Stimulated activated CD4-positive, alpha-beta T cell treated with anti-CD3 and anti-CD28 coated beads, Interleukin-12 subunit alpha, Interleukin-12 subunit beta, amount 100 ng/mL, for 24 hours (primary cell): ENCODE data around the gene STXBP6.

Source experiments
- DNase-seq, 2 experiments: peaks; one replicate each; pipeline ENCODE4 v3.0.0-alpha.2; 2020; ENCODE audit warnings: low read depth in 2 of 2

Gene STXBP6

DNA sequence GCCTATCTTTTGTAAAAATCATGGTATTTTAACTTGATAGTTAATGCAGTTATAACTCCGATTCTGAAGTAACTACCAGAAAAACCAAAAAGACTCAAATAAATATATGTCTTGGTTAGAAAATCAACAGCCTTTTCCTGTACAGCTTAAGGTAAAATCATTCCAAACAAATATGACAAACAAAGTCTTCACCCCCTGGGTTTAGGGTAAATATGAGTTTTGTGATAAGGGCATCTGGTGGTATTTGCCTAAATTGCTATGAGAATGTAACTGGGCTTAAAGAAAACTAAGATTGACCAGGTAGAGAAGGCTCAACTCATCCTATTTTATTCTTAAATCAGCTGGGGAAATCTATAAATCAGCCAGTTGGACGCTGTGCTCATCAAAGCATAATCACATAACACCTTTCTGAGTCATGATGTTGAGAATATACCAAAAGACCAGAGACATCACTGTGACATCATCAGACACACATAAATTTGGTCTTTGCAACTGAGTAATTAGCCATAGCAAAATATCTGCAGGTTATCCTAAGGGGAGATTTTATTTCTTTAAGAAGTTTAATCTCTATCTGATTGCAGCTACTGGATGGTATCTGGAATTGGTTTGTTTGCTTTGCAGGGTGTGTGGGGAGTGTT is 133.9 kb downstream of the STXBP6 start:
- DNase-seq = no peak

DNA sequence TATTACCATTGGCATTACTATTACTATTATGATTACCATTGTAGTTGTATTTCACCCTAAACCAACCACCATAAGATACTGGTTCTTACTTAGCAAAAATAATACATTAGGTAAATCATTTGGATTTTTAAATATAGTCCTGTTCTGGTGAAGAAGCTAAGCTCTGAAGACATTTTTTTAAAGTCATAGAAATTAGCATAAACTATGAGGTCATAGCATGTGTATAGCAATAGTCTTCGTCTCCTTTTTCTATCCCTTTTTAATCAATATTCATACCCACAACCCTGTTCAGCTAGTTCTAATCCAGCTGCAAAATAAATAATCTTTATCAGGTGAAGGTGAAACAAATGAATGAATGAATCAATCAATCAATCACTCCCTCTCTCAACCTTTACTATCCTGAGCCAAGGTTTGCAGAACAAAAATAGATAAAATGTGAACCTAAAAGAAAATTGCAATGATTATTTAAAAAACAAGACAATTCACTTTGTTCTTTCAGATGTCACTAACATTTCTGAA is 134.5 kb downstream of the STXBP6 start:
- no peak for DNase-seq

DNA sequence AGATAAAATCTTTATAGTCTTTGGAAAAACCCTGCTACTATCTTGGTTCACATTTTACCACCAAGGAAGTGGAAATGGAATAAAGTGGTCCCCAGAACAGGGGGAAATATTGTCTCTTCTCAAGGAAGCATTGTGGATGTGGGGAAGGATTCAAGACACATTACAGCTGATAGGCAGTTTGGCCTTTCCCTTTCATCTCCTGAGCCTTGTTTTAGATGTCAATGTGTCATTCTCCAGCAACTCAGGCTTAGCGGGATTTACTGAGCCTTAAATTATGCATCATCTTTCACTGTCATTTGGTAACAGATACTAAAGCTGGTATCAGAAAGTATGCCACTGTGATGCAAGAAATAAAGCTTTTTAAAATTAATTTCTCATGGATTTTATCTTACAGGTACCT is 136.2 kb downstream of the STXBP6 start:
- DNase-seq = no peak

DNA sequence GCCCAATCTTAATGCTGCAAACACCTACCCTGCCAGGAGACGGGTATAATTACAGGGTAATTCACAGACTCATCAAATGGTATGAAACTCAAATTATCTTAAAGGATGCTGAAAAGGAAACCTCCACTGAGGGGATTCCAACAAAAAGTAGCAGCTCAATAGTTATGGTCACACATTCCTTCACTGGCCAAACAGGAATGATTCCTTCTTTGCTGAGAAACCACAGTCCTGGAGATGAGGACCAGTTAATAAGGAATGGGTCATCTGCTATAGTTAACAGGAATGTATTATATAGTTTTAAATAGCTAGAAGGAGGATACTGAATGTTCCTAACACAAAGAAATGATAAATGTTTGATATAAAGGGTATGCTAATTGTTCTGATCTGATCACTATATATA is 136.9 kb downstream of the STXBP6 start:
- no peak for DNase-seq

DNA sequence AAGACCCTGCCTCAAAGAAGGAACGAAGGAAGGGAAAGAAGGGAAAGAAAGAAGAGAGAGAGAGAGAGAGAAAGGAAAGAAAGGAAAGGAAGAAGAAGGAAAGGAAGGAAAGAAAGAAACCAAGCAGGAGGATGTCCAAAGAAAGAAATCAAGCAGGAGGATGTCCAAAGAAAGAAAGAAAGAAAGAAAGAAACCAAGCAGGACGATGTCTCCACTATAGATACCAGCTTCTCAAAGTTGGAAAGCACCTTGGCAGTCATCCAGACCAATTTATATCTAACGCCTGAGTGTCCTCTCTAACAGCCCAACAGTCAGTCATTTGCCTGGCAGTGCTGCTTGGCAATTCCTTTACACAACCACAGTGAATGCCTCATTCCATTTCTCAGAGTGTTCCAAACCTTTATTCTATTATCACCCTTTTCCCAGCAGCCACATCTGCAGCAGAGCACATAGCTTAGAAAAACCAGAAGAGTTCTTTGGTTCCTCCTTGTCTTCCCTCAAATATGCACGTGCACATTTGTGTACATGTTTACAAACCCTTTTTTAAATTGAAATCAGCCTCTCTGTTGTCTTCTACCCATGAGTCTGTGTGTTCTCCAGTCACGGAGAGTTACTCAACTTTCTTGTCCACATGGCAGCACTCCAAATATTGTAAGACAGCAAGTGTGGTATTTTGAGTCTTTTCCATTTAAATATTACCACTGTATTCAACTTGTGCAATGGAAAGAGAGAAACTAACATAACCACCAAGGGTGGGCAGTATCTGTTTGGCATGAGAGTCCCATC is 138.4 kb downstream of the STXBP6 start:
- DNase-seq = no peak

DNA sequence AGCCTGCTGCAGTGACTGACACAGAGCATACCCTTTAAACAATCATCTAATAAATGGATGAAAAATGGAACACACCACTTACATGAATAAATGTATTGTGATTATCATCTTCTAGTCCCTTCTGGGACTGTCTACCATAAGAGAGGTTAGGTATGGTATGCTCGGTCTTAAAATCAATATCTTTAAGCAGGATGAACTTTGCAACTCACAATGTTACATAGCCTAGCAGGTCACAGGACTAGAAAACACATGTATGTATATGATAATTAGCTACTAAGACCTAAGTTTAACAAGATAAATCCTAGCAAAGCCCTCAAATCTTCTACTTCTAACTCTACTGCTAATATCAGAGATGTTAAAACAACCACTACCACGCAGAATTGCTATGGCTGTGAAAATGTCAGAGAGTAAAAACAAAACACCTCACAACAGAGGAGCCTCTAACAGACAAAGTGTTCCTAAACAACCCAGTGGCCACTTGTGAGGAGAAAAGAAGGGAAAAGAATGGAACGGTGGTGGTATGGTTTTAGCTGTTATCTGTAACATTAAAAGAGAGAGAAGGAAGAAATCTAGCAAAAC is 139.4 kb downstream of the STXBP6 start:
- DNase-seq = no peak

DNA sequence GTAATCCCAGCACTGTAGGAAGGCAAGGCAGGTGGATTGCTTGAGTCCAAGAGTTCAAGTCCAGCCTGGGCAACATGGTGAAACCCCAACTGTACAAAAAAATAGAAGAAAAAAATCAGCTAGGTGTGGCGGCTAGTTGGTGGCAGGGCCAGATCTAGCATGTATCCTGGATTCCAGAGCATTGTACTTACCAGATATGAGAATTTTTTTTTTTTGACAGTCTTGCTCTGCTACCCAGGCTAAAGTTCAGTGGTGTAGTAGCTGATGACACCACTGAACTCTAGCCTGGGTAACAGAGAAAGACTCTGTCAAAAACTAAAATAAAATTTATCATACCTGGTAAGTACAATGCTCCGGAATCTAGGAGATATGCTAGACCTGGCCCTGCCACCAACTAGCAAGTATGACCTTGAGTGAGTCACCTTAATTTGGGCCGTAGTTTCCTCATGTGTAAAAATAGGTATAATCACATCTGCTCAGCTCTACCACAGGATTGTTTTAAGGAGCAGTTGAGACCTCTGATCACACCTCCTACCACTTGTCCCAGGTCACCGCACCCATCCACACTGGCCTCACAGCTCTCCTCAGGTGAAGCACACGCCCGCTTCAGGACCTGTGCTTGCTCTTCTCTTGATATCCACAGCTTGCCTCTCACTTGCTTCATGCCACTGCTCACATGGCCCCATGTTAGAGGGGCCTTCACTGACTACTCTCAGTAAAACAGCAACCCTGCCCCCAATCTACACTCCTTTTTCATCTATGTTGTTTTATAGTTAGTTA is 140.2 kb downstream of the STXBP6 start:
- no peak for DNase-seq

DNA sequence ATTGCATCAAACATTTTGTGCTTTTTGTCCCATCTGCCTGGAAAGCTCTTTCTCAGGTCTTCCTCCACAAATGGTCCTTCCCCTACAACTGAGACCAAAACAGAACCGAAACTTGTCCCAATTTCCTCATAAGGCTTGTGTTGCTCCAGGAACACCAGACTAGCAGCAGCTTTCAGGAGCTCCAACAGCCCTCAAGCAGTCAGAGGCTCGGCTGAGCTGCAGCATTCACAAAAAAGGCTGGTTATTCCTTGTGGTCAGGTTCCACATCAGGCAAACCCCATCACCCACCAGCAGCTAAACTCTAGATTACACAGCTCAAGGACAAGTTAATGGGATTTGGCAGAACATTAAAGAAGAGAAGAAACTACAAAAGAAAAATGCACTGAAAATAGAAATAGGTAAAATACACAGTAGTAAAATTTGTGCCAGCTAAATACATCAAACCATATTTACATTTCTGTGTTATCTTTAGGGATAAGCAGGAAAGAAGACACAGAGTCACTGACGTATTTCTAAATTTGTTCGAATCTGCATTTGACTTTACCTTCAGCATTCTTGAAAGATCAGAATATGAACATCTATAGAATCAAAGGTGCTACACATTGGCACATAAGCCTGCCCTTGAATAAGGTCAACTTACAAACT is 141.2 kb downstream of the STXBP6 start:
- DNase-seq = no peak

DNA sequence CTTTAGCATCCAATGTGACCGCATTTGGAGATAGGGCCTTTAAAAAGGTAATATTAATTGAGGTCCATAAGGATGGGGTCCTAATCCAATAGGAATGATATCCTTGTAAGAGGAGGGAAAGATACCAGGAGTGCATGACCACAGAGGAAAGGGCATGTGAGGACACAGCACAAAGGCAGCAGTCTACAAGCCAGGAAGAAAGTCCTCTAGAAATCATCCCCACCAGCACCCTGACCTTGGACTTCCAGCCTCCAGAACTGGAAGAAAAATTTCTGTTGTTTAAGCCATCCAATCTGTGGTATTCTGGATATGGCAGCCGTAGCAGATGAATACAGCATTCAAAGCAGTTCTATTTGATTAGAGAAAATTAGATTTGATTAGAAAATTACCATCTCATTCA is 145.4 kb downstream of the STXBP6 start:
- DNase-seq = no peak

DNA sequence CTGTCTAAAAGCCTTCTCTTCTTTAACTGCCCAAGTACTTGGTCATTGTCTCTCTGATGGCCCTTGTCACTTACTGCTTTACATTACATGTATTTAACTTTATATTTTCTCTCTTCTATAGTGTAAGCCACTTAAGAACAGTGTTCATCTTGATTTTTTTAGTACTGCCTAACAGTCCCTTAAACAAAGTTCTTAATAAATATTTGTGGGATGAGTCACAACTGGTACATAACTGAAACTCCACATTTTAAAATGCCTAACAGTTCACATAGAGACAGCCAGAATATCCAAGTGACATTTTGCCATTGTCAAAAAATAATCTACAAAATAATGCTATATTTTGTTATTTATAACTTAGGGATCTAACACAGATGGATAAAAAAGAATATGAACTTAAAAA is 146.6 kb downstream of the STXBP6 start:
- no peak for DNase-seq

DNA sequence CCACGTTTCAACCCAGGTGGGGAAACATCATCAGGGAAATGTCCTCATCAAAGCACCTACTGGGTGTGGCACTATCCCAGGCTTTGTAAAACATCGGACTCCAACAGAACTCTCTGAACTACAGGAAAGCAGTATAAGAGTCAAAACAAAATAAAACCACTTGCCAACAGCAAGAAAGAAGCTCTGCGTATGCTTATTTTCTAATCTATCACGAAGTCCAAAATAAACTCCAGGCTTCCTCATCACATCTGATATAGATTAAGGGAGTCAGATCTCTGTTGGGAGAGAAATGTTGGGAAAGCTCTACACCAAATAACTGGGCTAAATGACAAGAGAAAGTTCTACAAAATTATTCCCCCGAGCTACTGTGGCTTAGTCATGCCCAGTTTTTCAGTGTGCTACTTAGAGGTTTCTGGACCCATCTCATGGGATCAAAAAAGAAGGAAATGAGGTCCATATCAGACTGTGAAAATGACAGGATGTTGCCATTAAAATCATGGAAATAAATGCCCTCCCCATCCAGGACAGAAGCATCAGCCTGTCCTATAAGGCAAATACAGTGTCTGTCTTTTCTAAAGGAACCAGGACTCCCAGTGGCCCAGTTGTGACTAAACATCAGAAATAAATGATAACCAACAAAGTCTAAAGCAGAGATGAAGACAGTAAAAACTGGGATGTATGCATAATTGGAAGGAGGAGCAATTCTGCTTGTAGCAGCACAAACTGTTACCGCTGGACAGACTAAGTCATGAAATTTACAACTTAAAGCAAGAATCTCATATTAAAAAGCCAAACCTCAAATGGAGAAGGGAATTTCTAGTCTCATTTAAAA is 149.5 kb downstream of the STXBP6 start:
- no peak for DNase-seq

DNA sequence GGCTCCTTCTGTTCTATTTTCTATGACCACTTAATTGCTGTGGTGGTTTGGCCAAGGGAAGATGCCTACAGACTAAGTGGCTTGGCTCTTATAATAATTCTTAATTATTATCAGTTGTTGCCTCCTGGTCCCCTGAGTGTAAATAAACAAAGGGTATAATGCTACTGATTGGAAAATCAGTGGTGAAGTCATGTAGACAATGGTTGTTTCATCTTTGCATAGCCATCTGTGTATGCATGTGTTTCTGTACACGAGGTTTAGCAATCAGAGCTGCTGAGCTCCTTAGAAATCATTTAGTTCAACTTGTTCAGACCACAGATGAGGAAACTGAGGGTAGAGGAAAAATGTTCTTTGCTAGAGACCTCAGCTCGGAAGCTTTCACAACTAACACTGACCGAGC is 152.2 kb downstream of the STXBP6 start:
- DNase-seq = no peak

DNA sequence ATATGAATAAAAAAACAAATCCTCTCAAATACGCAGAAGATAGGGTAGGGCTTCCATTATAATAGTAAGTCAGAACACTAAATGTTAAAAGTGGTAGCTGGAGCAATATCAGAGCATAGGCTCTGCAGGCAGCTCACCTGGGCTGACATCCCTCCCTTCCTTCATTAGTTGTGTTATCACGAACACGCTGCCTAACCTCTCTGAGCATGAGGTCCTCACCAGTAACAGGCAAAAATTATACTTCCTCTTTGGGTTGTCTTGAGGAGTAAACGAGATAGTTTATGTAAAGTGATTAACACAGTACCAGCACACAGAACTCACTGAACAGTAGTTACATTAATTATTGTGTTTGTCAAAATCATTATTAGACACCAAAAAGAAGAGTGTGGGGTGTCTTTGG is 154.3 kb downstream of the STXBP6 start:
- DNase-seq = no peak

DNA sequence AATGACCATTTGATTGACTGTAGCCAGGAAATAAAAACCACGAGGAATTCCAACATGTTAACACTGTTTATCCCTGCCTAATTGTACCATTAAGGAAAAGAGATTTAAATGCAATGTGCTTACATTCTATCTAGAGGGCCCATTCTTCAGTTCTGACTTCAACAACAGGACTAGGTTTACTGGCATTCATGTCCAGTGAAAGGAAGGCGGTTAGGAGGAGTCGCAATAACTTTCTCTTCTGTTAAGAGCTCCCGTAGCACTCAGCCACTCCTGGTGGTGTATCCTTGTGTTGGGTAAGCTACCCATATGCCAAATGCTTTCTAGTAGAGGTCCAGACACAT is 154.7 kb downstream of the STXBP6 start:
- no peak for DNase-seq

DNA sequence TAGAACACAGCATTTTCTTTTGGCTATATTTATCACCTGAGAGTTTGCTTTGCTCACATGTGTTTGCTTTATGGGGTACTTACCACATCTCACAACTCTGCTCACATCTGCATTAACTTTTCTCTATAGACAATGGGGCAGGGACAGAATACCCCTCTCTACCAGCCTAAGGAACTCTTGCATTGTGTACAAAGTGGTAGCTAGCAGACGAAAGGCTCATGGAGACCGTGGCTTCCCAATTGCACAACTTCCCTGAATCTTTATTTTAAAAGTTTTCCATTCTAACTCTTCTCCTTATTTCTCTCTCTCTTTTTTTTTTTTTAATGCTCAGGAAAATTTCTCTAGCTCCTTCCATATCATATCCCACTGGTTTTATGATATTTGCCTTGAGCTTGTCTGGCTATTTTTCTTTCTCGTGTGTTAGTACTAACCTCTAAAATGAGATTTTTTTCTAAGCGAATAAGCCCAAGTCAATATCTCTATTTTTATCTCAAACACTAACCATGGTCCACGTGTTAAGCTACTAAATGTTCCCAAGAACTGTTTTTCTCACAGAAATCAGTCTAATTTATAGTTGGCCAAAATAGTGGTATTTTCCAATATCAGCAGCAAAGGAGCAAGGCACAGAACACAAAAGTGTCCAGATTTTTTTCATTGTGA is 155.2 kb downstream of the STXBP6 start:
- no peak for DNase-seq

DNA sequence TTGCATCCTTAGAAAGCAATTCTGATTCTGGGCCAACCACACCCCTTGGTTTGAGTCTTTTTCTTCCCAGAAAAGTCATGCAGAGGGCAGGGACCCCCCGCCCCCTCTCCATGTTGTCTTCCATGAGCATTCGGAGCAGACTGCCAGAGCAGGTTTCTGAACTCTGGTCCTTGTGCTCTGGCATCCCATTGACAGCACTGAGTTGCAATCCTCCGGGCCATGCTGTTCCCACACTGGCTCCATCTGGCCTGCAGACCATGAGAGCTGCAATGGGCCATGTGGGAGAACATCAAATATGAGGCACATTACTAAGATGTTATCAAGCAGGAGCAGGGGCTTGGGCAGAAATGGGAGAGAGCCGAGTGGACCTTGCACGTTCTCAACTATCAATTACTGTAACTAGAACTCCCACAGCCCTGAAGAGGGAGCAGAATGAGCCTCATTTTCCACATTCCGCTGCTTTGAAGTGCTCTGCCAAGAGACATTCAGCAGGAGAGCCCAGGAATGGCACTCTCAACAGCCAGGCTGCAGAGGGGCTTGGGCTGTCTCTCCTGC is 157.4 kb downstream of the STXBP6 start:
- no peak for DNase-seq

DNA sequence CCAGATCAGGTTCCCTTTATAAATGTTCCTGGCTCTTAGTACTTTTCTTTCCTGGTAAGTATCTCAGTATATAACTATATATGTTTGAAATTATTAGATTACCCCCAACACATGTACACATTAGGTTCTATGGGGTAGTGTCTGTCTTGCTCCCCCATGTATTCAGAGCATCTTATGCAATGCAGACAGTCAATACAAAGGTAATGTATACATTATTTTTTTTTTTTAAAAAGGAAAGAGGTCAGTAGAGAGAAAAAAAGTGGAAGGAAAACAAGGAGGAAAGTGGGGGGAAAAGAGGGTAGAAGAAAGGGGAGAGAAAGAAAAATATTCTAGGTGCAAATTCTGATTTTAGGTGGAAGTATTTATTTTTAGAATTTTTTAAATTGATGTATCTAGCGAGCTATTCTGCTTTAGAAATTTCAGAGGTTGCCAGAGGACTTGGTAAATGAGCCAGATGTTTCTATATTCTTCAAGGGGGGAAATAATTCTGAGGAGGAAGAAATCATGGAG is 157.9 kb downstream of the STXBP6 start:
- DNase-seq = no peak

DNA sequence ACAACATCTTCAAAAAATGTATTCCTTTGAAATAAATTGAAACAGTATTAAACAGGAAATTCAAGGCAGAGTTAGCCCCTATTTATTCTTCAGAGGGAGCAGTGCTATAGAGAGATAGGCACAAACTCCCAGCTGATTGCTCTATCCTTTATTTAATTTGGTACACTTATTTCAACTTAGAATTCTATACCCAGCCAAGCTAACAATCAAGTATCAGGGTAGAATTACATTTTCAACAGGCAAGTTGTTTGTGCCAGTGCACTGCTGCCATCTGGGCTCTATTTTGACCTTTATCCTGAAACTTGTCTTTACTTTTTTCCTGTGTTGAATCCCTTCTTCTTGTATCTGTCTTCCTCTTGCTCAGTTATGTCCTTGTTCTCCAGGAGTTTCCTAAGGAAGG is 159.2 kb downstream of the STXBP6 start:
- no peak for DNase-seq

DNA sequence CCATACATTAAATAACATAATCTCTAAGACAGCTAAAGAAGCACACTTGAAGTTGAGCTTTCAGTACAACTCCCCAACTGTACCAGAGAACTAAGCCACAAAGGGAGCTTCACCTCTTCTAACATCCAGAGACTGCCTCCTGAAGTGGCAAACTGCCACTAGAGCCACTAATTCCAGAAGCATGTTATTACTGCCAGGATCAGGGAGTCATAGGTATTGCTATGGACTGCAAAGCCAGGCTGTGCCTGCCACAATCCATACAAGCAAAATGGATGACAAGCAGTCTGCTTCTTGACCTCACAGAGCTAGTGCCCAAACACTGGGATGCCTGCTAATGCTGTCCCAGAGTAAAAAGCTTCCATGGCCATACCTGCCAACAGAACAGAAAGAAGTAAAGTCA is 160.1 kb downstream of the STXBP6 start:
- DNase-seq = no peak

DNA sequence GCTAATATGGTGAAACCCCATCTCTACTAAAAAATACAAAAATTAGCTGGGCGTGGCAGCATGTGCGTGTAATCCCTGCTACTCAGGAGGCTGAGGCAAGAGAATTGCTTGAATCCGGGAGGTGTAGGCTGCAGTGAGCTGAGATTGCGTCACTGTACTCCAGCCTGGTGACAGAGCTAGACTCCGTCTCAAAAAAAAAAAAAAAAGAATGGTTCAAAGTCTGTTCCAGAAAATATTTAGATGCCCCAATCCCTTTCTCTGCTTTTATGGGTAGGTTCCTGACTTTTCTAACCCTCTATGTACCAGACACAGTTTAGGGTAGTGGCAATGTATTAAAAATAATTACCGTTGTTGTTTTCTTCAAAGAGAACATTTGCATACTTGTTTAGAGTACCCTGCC is 161.4 kb downstream of the STXBP6 start:
- no peak for DNase-seq
